HG03135 (cell line): Measurements from ENCODE around the gene CHMP1A.
"Not testable (repeated sequence)": the region's sequence is repeated elsewhere in the genome, so short reads cannot be mapped to it uniquely, and the experiment has no call there.

Experiments
- ATAC-seq: cut with Tn5 transposase; IDR thresholded peaks from one replicate; pipeline ENCODE4 v1.9.1; 2021; ENCODE audit warnings: mild to moderate bottlenecking, moderate library complexity; ENCODE audit not compliant: unreplicated experiment

Gene CHMP1A

GRCh38 chr16:89693289-89693731 is 35.8 kb upstream of the CHMP1A start:
- no peak for ATAC-seq

DNA sequence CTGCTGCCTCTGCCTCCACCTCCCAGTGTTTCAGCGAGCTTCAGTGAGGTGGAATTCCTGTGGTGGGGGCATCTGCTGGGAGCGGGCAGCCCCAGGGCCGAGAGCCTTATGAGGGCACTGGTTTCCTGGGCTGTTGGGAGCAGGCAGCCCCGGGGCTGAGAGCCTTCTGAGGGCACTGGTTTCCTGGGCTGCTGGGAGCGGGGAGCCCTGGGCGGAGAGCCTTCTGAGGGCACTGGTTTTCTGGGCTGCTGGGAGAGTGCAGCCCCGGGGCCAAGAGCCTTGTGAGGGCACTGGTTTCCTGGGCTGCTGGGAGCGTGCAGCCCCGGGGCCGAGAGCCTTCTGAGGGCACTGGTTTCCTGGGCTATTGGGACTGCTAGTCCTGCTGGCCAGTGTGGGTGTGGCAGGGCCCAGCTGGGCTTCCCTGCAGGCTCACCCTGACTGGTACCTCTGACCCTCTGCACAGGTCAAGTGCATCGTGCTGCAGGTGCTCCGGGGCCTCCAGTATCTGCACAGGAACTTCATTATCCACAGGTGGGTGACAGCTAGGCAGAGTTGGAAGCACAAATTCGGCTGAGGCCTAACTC is 34.6 kb upstream of the CHMP1A start:
- ATAC-seq: no peak

GRCh38 chr16:89691231-89691985 is 33.9 kb upstream of the CHMP1A start:
- no peak for ATAC-seq

DNA sequence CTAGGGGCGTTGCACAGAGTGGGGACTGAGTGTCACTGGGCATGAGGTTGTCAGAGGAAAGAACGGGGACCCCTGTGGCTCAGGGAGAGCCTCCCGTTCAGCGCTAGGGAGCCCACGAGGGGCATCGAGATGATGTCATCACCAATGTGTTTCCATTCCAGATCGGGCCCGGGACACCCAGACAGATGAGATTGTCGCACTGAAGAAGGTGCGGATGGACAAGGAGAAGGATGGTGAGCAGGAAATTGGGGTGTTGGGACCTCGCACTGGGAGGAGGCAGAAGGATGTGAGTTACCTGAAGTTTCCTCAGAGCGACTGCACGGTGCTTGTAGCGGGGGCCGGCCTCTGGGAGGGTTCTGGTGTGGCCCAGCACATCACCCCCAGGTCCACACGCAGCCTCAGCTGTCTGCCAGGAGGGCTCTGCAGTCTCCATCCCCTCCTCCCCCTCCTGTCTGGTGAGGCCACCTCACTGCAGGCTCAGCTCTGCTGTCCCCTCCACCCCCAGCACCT is 32.9 kb upstream of the CHMP1A start:
- ATAC-seq: no peak

DNA sequence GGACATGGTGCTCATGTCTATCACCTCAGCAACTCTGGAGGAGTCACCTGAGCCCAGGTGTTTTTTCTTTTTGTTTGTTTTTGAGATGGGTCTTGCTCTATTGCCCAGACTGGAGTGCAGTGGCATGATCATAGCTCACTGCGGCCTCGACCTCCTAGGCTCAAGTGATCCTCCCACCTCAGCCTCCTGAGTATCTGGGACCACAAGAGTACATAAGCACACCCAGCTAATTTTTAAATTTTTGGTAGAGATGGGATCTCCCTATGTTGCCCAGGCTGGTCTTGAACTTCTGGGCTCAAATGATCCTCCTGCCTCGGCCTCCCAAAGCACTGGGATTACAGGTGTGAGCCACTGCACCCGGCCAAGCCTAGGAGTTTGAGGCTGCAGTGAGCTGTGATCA is 32.1 kb upstream of the CHMP1A start:
- ATAC-seq: not testable (repeated sequence)

DNA sequence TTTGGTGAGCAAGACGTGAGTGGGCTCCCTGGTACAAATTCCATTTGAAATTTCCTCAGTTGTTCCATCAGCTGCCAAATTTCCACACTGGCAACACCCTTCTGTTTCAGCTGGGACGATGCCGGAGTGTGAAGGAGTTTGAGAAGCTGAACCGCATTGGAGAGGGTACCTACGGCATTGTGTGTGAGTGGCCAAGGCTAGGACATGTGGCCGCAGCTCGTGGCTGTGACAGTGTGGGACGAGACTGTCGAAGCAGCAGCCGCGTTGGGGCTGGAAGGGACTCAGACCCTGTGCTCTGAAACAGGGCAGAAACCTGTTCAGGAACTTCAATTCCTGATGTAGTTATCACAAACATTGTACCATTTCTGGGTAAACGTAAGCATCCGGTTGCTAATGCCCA is 31.6 kb upstream of the CHMP1A start:
- ATAC-seq: no peak

DNA sequence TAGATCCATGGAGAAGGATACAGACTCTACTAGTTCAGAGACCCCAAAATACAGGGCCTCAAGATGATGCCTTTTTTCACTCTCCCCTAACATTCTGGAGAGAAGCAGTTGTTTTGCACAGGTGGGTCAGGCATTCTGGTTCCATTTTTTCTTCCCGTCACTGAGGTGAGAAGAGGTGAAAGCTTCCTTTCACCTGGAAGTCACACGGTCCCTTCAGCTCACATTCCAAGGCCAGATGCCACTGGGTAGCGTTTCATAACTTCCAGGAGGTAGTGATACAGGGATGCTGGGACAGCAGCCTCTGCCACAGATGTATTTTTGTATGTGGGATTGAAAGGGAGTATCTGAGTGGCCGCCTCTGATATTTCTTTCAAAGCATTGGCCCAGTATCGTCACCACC is 30.9 kb upstream of the CHMP1A start:
- no peak for ATAC-seq

DNA sequence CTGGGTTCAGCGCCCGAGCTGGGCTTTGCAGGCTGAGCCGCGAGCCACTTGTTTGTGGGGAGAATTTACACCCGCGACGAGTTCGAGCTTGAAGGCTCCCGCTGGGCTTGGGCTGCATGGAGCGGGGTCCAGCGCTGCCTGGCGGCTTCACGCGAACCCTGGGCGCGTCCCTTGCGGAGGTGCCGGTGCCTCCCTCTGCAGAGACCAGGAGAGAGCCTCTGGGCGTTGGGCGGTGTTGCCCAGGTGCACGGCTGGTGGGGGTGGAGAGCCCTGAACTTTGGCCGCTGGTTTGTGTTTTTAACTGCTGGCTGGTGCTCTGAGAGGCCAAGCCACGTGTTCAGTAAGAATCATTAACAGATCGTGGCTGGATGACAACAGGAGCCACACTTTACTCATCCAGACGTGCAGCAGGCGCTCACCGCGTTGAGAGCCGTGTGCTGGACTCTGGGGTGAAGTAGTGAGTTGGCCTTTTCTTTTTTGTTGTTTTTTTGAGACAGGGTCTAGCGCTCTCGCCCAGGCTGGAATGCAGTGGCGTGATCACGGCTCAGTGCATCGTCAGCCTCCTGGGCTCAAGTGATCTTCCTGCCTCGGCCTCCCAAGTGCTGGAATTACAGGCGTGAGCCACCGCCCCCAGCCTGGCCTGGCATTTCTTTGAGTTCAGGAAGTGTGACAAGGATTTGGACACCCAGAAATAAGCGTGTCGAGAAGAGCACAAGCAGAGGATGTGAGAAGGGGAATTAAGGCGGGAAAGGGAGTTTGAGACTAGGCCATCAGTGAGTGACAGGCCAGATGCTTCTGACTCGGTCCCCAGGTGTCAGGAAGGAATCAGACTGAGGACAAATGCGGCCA is 29.8 kb upstream of the CHMP1A start:
- peak; percentile 41 for ATAC-seq

- peak; percentile 73 for ATAC-seq
Measured at GRCh38 chr16:89686520-89687091, 29.1 kb upstream of the CHMP1A start, which contains the start of gene CDK10. TSS of gene CDK10 (plus strand) at chr16:89686689. CDS start at chr16:89686711, 22 bp downstream.

GRCh38 chr16:89685916-89686315 is 28.4 kb upstream of the CHMP1A start:
- no peak for ATAC-seq

- no peak for ATAC-seq
Measured at GRCh38 chr16:89678258-89678657, 20.8 kb upstream of the CHMP1A start.

GRCh38 chr16:89672177-89672941 is 14.9 kb upstream of the CHMP1A start:
- ATAC-seq: no peak

GRCh38 chr16:89671565-89671964 is 14.1 kb upstream of the CHMP1A start:
- ATAC-seq: not testable (repeated sequence)

- no peak for ATAC-seq
Measured at GRCh38 chr16:89670496-89671431, 13.3 kb upstream of the CHMP1A start.

- ATAC-seq: no peak
Measured at GRCh38 chr16:89669755-89670154, 12.2 kb upstream of the CHMP1A start.

DNA sequence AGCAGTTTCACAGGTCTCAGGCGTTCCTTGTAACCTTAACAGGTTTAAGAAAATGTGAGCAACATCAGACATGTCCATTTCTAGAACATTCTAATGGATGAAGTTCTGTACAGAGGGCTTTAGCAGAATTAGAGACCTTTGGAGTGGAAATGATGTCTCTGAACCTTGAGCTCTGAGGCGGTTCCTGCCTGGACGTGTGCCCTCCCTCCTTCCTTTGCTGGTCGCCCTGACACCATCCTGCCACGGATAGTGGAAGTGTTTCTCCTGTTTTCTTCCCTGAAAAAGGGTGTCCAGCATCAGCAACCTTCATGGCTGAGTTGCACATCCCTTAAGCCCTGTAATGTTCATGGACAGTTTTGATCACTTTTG is 11.3 kb upstream of the CHMP1A start:
- no peak for ATAC-seq

- no peak for ATAC-seq
Measured at GRCh38 chr16:89667633-89668032, 10.1 kb upstream of the CHMP1A start.

- ATAC-seq: not testable (repeated sequence)
Measured at GRCh38 chr16:89667000-89667399, 9.5 kb upstream of the CHMP1A start.

DNA sequence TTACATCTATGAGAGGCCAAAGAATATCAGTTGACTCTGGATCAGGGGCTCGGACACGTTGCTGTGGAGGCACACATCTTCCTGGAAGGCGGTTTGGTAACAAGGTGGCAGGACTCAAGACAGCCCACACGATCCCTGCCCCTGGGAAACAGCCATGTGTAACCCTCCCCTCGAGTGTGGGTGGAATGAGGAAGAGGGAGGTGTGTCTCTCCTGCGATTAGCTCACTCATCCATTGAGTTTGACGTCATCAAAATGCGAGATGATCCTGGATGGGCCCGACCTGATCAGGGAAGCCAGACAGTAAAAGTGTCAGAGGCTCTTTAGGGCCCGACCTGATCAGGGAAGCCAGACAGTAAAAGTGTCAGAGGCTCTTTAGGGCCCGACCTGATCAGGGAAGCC is 6.7 kb upstream of the CHMP1A start:
- not testable (repeated sequence) for ATAC-seq
